Measurements from ENCODE around the gene SELPLG.
"Not testable (repeated sequence)": the region's sequence is repeated elsewhere in the genome, so short reads cannot be mapped to it uniquely, and the experiment has no call there.

SELPLG gene

DNA sequence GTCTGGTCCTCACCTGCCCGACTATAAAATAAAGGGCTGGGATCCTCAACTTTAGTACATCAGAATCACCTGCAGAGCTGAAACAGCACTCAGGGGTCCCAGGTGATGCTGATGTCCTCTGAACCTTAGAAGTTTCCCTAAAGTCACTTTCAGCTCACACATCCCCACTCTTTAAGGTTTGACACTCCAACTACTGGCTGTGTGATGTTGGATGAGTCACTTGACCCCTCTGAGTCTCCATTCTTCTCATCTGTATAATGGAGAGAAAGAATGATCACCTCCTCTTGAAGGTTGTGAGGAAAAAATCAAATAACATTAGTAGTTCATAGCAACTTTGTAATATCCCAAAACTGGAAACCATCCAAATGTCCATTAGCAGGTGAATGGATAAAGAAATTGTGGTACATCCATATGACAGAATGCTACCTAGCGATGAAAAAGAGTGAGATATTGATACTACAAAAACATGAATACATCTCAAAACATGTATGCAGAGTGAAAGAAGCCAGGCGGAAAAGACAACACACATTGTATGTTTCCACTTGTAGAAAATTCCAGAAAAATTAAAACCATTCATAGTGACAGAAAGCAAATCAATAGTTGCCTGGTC, 49.1 kb downstream of the SELPLG start:
- DNase-seq, result no peak

DNA sequence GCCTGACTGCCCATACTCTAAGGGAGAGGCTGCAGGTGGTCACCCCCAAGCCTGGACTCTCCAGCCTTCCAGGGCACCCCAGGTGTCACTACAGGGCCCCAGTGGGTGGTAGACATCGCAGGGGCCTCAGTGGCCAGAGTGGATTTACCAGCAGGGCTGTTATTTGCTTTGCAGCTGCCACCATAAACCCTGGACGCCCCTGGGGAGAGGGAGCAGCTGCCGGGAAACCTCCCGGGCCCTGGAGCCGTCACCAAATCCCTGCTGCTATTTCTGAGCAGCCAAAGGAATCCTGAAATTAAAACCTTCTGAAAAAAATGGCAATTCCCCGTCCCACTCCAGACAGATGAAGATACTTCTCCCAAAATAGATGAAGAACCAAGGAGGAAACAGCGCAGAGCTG, 49.7 kb downstream of the SELPLG start:
- DNase-seq, result no peak

DNA sequence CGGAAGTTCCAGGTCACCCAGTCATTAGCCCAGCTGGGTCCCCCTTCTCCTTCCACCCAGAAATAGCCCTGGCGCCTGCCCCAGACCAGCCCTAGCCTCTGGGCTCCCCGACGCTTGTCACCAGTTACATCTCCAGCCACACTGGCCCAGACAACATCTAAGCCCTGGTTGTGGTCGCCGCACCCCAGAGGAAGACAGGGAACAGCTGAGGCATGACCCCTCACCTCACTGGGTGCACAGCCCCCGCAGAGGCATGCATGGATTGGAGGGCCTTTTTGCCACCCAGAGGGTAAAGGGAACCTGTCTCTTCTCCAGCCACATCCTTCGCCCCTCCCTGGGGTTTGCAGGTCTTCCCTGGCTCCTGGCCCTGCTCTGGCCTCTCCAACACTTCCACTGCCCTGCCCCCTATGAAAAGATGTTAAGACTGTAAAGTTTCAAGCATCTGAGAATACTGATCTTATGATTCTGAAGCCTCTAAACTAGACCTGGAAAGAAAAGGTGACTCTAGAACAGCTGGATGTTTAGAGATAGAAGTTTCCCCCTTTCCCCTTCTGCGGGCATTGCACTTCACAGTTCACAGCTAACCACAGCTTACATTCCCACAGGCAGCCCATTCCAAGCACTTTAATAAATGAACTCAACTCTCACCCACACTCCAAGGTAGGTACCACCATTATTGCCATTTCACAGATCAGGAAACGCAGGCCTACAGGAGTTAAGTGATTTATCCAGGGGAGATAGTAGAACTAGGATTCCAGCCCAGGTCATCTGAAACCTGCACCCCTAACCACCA, 50.5 kb downstream of the SELPLG start:
- DNase-seq, result no peak

DNA sequence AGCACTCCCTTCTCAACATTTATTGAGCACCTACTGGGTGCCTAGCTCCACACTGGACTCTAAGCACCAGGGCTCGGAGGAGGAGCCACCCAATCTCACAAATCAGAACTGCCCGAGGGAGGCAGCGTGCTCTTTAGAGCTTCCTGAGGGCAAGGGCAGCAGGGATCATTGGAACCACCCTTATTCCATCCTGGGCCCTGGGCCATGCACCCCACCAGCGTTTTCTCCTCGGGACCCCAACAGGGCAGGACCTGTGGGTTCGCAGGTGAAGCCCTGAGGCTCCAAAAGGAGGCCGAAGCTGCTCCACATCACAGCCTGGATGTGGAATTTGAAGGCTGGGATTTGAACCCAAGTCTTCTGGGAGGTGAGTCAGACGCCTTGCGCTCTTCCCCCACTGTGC, 51.2 kb downstream of the SELPLG start:
- DNase-seq, result no peak

DNA sequence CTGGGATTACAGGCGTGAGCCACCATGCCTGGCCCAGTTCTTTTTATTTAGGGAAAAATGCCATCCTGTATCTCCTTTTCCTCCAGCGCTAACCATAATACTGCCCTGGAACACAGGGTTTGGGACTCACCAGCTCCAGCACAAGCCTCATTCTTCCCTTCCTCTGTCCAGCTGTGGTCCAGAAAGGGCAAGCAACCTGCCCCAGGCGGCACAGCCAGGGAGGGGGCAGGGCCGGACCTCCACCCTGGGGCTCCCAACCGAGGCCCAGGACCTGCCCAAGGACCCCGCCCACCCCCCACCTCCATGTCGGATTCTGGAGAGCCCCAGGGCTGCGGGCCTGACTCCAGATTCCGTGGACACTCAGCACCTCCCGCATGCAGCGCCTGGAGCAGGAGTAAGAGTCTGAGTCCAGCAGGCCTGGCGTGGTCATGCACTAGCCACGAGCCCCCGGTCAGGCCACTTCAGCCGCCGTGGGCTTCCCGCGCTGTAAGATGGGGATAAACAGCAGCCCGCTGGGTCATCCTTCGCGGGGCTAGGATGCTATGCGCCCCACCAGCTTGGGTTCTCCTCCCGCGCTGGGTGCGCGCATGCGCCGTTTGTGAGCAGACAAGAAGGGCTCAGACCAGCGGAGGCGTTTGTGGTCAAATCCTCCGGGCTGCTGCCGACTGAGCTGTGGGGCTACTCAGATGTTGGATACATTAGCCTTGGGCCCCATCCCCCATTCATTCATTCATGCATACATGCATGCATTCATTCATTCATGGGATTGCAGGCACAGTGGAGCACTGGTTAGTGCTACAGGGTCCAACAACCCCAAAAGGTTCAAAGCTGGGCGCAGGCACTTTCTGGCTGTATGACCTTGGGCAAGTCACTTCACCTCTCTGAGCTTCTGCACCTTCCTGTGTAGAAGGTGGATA, 52.1 kb downstream of the SELPLG start:
- no peak for DNase-seq

DNA sequence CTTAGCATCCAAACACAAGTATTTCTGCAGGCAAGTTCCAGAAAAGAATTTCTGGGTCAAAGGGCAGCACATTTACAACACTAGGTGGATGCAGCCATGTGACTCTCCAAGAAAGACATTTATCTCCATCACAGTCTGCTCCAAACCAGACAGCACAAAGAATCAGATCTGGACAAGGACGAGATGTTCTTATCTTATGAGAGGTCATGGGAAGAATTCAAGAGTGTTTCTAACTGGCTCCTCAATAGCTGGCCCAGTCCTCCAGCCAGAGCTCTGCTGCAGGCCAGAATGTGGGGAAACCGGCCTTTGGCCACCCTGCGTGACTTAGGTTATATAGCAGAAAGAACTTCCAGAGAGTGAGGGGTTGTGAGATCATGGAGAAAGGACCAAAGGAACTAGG, 53.2 kb downstream of the SELPLG start:
- no peak for DNase-seq

DNA sequence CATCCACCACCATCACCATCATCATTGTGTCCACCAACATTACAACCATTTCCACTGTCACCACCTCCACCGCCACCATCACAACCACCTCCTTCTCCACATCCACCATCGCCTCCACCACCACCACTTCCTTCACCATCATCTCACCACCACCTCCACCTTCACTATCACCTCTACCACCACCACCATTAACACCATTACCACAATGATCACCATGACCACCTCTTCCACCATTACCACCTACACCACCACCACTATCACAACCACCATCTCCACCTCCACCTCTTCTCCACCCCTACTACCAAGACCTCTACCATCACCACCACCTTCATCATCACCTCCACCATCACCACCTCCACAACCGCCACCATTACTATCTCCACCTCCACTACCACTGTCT, 54.9 kb downstream of the SELPLG start:
- DNase-seq, result no peak

DNA sequence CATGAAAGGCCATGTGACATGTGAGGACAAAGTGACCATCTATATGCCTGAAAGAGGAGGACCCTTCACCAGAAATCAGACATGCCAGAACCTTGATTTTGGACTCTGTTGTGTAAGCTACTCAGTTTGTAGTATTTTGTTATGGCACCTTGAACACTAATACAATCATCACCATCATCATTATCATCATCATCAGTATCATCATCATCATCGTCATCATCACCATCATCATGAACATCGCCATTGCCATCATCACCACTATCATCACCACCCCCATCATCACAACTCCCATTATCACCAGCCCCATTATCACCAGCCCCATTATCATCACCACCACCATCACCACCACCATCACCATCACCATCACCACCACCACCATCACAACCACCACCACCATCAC, 55.4 kb downstream of the SELPLG start:
- DNase-seq, result no peak

DNA sequence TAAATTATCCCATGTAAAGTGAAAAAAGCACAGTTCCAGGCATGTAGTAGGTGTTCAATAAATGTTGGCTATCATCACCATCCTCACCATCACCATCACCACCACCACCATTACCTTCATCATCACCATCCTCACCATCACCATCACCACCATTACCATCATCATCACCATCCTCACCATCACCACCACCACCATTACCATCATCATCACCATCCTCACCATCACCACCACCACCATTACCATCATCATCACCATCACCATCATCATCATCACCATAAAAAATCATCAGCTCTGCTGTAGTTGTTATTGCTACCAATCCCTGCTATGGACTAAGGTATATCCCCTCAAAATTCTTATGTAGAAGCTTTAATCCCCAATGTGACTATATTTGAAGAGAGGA, 56.2 kb downstream of the SELPLG start:
- DNase-seq, result no peak

DNA sequence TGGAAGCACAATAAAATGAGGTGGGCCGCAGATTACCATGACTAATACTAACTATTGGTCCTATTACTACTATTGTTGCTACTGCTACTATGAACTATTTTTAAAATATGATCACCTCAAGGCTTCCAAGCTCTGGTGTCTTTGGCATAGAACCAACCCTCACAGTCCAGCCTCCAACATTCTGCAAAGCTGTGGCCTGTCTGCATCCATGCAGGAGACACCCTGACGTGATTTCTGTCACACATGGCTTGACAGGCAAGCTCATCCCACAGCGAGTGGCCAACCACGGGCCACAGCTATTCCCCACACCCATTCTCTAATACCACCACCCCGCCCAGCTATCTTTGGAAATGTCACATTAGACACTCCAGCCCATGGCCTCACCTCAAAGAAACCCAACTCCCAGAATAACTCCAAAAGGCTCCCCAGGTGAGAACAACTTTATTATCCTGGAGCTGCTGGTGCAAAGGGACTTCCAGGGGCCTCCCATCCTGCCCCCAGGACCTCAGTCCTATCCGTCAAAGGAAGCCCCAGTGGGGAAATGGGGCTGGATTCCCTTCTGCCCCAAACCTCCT, 56.9 kb downstream of the SELPLG start:
- DNase-seq, result no peak

DNA sequence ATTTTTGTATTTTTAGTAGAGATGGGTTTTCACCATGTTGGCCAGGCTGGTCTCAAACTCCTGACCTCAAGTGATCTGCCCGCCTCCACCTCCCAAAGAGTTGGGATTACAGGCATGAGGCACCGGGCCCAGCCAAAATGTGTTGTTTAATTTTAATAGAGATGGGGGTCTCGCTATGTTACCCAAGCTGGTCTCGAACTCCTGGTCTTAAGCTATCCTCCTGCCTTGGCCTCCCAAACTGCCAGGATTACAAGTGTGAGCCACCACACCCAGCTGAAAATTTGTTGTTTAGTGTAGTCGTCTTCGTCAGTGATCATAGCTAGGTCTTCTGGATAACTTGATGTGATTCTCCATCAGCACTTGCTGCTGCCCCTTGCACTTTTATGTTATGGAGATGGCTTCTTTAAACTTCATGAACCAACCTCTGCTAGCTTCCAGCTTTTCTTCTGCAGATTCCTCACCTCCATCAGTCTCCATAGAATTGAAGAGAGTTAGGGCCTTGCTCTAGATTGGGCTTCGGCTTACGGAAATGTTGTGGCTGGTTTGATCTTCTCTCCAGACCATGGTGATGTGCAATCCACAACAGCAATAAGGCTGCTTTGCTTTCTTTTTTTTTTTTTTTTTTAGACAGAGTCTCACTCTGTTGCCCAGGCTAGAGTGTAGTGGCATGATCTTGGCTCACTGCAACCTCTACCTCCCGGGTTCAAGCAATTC, 58.3 kb downstream of the SELPLG start:
- no peak for DNase-seq

DNA sequence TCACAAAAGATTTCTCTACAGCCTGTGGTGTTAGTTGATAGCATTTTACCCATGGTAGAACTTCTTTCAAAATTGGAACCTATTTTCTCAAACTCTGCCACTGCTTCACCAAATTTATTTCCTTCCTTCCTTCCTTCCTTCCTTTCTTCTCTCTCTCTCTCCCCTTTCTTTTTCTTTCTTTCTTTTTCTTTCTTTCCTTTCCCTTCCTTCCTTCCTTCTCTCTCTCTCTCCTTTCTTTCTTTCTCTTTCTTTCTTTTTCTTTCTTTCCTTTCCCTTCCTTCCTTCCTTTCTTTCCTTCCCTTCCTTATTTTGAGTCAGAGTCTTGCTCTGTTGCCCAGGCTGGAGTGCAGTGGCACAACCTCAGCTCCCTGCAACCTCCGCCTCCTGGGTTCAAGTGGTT, 59.4 kb downstream of the SELPLG start:
- not testable (repeated sequence) for DNase-seq

DNA sequence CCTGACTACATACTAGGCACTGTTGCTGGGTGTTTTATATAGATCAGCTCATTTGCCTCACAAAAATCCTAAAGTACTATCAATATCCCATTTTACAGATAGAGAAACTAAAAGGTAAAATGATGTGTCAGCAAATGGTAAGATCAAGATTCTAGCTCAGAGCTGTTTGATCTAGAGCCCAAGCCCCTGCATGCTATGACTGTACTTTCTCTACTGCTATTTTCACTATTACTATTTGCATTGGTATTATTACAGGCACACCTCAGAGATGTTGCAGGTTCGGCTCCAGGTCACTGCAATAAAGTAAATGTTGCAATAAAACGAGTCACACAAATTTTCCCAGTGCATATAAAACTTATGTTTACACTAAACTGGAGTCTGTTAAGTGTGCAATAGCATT, 60.4 kb downstream of the SELPLG start:
- no peak for DNase-seq

DNA sequence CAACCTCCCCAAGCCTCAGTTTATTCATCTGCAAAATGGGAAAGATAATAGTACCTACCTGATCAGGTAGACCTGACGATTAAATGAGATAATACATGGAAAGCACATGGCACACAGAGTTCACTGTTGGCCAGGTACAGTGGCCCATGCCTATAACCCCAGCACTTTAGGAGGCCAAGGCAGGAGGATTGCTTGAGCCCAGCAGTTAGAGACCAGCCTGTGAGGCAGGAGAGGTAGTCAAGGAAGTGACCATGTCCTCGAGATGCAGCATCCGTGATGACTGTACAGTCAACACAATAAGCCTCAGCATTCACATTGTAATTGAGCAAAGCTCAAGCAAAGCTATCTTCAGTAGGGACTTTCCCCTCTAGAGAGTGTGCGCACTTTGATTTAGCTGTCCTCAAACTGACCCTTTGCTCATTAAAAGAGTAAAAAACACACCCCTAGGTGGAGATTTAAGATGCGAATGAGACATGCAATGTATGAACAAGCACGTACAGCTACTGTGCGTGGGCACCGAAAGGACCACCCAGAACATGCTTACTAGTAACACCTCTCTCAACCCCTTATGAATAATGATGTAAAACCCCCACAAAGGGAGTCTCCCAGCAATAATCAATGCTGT, 61.4 kb downstream of the SELPLG start:
- DNase-seq, result no peak
